Esophagus squamous epithelium (tissue), 5 donors: Measurements from ENCODE around the gene MRPL54. TPM values are rescaled to one million over a fixed set of nuclear protein-coding genes. Genes with fewer than 3 reads are reported as not detected.

Experiments
- DNase-seq: peaks from one replicate; lab custom pipeline; 2025; lab: John Stamatoyannopoulos, UW
- H3K27ac ChIP-seq, 4 donors: fragments of 200-600 bp; sonication (generic); one replicate each; pipeline ENCODE4 v1.5.1; 2016 to 2019; ENCODE audit warnings: mild to moderate bottlenecking in 1 of 4
- H3K27me3 ChIP-seq, 4 donors: fragments of 200-600 bp; sonication (generic); 1 replicate in 3 of 4; 2 replicates in 1 of 4; pipeline versions ENCODE4 v1.5.1 to v1.6.0; 2017 to 2021; ENCODE audit warnings: antibody characterized with exemption in 1 of 4
- H3K36me3 ChIP-seq, 3 donors: fragments of 200-600 bp; sonication (generic); one replicate each; pipeline ENCODE4 v1.5.1; 2016 to 2019
- H3K4me1 ChIP-seq, 3 donors: fragments of 200-600 bp; sonication (generic); one replicate each; pipeline ENCODE4 v1.5.1; 2017 to 2019
- H3K4me3 ChIP-seq, 4 donors: fragments of 200-600 bp; sonication (generic); 1 replicate in 3 of 4; 2 replicates in 1 of 4; pipeline ENCODE4 v1.5.1; 2016 to 2019; ENCODE audit warnings: mild to moderate bottlenecking in 2 of 4, moderate library complexity in 1 of 4
- H3K9me3 ChIP-seq, 3 donors: fragments of 200-600 bp; sonication (generic); one replicate each; pipeline ENCODE4 v1.5.1; 2016 to 2019
- POLR2A ChIP-seq, 4 donors: fragments of 450-650 bp; IDR thresholded peaks; one replicate each; pipeline ENCODE4 v1.6.1; 2017; ENCODE audit warnings: antibody characterized with exemption in 4 of 4, mild to moderate bottlenecking in 4 of 4, moderate library complexity in 3 of 4
- WGBS, 2 donors: methylation state at CpG; one replicate each; pipeline ENCODE4 v1.1.5; 2018; 5-methylcytosine and 5-hydroxymethylcytosine counted together
- intact Hi-C: fragments of 100-400 bp; cut with DNase I; formaldehyde crosslinking; loops from one replicate; pipeline ENCODE4 v1.15.0; 2022
- total RNA-seq, 4 donors: library from RNA; depleted of rRNA; stranded (reverse); fragments of >200 nt; gene quantifications; one replicate each; pipeline ENCODE4 v1.1.0, GENCODE V29; 2016
- TF ChIP-seq, protein P1 (sequence below), 6 experiments: fragments of 450-650 bp in 4 of 6; fragments of 200-600 bp in 2 of 6; sonication (generic) in 2 of 6; IDR thresholded peaks; one replicate each; pipeline ENCODE4 v1.5.1; 2016 to 2019; ENCODE audit warnings: antibody characterized with exemption in 6 of 6, mild to moderate bottlenecking in 4 of 6, moderate library complexity in 4 of 6
- donor health status: DM: yes; HTN: yes; CAD: no.

MRPL54 gene
- total RNA-seq, 4 donors from 2014 or later, result 50.2 to 79.9 (median 60.9) TPM

DNA sequence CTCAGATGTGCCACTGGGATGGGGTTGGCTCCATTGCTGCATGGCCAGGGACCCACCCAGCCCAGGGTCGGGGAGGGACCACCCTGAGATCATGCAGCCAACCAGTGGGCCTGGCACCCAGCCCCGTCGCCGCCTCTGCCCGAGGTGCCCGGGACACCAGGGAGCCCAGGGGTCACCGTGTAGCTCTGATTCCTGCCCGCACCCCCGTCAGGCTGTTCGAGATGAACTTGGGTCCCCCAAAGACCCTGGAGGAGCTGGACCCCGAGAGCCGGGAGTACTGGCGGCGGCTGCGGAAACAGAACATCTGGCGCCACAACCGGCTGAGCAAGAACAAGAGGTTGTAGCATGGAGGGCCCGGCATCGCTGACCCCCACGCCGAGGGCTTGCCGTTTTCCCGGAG is 4.6 kb downstream of the MRPL54 start:
- Histone ChIP-seq H3K27me3 (peaks cover 0 to 9% (median 0%) of the 10 kb centered on the region in 4 donors), H3K27ac (no peak overlapping the region), H3K9me3 (no peaks in the 10 kb centered on the region), H3K4me1 (peaks cover 0 to 16% (median 8%) of the 10 kb centered on the region in 3 donors), H3K36me3 (peaks cover 0 to 52% (median 3%) of the 10 kb centered on the region in 3 donors), H3K4me3 (no peak overlapping the region)
- 96 to 100% methylated on average over 2 to 6 of the region's 23 CpGs for WGBS, 2 donors
- TF ChIP-seq POLR2A (IDR thresholded peaks at IDR 0.05), result no peak
- TF ChIP-seq, protein P1, sequence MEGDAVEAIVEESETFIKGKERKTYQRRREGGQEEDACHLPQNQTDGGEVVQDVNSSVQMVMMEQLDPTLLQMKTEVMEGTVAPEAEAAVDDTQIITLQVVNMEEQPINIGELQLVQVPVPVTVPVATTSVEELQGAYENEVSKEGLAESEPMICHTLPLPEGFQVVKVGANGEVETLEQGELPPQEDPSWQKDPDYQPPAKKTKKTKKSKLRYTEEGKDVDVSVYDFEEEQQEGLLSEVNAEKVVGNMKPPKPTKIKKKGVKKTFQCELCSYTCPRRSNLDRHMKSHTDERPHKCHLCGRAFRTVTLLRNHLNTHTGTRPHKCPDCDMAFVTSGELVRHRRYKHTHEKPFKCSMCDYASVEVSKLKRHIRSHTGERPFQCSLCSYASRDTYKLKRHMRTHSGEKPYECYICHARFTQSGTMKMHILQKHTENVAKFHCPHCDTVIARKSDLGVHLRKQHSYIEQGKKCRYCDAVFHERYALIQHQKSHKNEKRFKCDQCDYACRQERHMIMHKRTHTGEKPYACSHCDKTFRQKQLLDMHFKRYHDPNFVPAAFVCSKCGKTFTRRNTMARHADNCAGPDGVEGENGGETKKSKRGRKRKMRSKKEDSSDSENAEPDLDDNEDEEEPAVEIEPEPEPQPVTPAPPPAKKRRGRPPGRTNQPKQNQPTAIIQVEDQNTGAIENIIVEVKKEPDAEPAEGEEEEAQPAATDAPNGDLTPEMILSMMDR (IDR thresholded peaks at IDR 0.05), result no peak
- intact Hi-C loops, result no loop called here
- no peak for DNase-seq

- Histone ChIP-seq H3K4me1 (peaks cover 0 to 16% (median 7%) of the 10 kb centered on the region in 3 donors), H3K36me3 (peaks cover 0 to 52% (median 3%) of the 10 kb centered on the region in 3 donors), H3K4me3 (no peak overlapping the region), H3K9me3 (no peaks in the 10 kb centered on the region), H3K27ac (no peak overlapping the region), H3K27me3 (peaks cover 0 to 10% (median 0%) of the 10 kb centered on the region in 4 donors)
- TF ChIP-seq, protein P1 (IDR thresholded peaks at IDR 0.05), result no peak
- no peak for TF ChIP-seq POLR2A (IDR thresholded peaks at IDR 0.05)
- no peak for DNase-seq
- 78 to 95% methylated on average over 3 to 10 of the region's 25 CpGs for WGBS, 2 donors
- intact Hi-C loops, result no loop called here
These were observed 5.7 kb downstream of the MRPL54 start for GRCh38 chr19:3768015-3768747.

DNA sequence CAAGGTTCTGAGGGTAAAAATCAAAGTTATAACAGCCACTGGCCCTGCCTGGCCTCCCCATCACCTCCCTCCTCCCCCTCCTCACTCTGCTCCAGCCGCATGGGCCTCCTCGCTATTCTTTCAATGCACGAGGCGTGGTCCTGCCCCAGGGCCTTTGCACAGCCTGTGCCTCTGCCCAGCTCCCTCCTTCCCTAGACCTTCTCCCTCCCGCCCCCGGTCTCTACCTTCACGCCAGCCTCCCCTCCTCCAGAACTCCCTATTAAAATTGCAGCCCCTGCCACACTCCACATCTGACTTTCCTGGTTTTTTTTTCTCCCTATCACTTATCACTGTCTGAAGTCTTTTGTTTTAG is 6.2 kb downstream of the MRPL54 start:
- DNase-seq, result no peak
- H3K4me3 ChIP-seq, result no peak overlapping the region
- WGBS, 2 donors, result 76 to 82% methylated on average over 7 of the region's 7 CpGs
- peaks cover 0 to 10% (median 0%) of the 10 kb centered on the region in 4 donors for H3K27me3 ChIP-seq
- H3K4me1 ChIP-seq, result peaks cover 0 to 10% (median 2%) of the 10 kb centered on the region in 3 donors
- intact Hi-C loops, result no loop called here
- H3K27ac ChIP-seq, result no peak overlapping the region
- H3K36me3 ChIP-seq, result peaks cover 0 to 52% (median 3%) of the 10 kb centered on the region in 3 donors
- no peaks in the 10 kb centered on the region for H3K9me3 ChIP-seq
- TF ChIP-seq, protein P1 (IDR thresholded peaks at IDR 0.05), result no peak
- no peak for TF ChIP-seq POLR2A (IDR thresholded peaks at IDR 0.05)

DNA sequence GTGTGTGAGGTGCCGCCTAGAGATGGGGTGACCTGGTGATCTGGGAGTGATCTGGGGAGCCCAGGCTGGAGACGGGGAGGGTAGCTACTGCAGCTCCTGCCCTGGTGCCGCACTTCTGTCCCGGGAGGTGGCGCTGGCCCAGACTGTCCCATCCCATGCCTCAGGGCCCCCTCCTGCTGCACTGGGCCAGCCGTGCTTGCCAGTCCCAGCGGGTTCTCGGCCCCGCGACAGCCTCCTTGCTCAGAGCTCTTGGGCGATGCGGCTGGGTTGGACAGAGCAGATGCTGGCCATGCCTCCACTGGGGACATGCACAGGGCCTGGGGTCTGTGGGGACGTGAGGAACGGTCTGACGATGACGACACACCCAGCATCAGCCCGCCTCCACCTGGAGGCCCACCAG is 7.0 kb downstream of the MRPL54 start:
- intact Hi-C loops, result no loop called here
- Histone ChIP-seq H3K4me3 (no peak overlapping the region), H3K36me3 (peaks cover 0 to 52% (median 3%) of the 10 kb centered on the region in 3 donors), H3K9me3 (no peaks in the 10 kb centered on the region), H3K27me3 (peaks cover 0 to 10% (median 0%) of the 10 kb centered on the region in 4 donors), H3K4me1 (peaks cover 0 to 5% (median 0%) of the 10 kb centered on the region in 3 donors), H3K27ac (no peak overlapping the region)
- no CpG with 5 or more reads among the region's 17 CpGs for WGBS, 2 donors
- DNase-seq, result no peak
- no peak for TF ChIP-seq POLR2A (IDR thresholded peaks at IDR 0.05)
- TF ChIP-seq, protein P1 (IDR thresholded peaks at IDR 0.05), result no peak
